Stimulated activated CD4-positive, alpha-beta T cell treated with anti-CD3 and anti-CD28 coated beads, TNF-alpha, amount 100 ng/mL, for 1 hour (primary cell): ENCODE results near the gene KCNIP4.

Experiments used
- DNase-seq, 3 donors: peaks; one replicate each; pipeline ENCODE4 v3.0.0-alpha.2; 2020; ENCODE audit warnings: low read depth in 3 of 3, low spot score in 1 of 3

KCNIP4 gene

DNA sequence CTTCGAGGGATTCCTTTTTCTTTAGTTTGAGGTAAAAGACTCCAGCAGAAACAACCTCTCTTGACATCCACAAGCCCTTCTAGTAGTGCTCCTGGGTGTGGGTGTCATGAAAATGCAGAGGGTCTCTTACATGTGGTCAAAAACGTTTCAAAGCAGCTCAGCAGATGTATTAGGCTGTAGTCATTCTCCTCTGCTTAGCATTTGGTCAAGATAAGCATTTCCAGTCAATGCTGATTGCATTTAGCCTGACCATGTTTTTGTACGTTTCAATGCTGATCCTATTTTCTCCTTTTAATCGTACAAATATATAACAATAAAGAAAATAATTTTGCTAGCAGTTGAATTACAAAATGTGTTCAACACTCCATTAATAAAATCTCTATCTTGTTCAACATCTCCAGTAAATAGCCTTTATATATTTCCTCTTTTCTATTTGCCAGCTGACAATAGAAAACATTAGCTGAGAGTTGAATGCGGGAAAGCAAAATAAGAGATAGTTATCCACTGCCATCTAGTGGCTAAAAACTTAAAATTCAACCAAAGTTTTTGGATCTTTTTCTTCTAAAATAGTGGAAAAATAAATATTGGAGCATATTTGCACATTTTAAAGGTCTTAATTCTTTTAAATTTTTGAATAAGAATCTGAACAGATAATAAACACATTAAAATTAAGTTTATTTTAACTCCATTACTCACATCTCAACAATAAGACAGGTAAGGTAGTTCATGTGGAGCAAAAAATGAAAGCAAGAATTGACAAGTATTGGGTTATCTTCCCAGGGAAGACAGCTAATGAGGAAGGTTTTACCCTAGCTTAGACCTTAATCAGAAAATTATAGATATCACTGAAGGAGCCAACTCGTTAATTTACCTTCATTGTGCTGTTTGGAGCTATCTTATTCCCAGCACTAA is 1263.5 kb downstream of the KCNIP4 start:
- no peak for DNase-seq

DNA sequence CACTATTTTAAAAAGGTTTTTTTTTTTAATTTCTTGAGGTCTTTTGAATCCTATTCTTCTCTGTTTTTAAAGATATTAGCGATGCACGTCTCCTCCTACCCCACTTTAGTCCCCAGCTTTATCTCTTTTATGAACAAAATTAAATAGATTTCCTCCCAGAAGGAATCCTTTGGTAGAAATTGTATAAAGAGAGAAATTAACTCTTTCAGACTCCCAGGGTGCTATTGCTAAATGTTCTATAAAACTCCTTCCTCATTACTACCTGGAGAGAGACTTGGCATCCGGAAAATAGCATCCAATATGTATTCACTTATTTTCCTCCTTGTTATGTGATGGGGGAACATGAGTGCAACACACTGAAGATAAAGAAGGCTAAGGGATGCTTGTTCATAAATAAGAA is 1264.8 kb downstream of the KCNIP4 start:
- DNase-seq, result no peak

- no peak for DNase-seq
Observed at GRCh38 chr4:20682853-20683252, 1265.7 kb downstream of the KCNIP4 start.

- DNase-seq, result no peak
Observed at GRCh38 chr4:20681271-20681670, 1267.3 kb downstream of the KCNIP4 start.

- no peak for DNase-seq
Observed at GRCh38 chr4:20680736-20681135, 1267.8 kb downstream of the KCNIP4 start.

GRCh38 chr4:20679951-20680350 is 1268.6 kb downstream of the KCNIP4 start:
- no peak for DNase-seq
